ENCODE results near the gene VILL.

DNA sequence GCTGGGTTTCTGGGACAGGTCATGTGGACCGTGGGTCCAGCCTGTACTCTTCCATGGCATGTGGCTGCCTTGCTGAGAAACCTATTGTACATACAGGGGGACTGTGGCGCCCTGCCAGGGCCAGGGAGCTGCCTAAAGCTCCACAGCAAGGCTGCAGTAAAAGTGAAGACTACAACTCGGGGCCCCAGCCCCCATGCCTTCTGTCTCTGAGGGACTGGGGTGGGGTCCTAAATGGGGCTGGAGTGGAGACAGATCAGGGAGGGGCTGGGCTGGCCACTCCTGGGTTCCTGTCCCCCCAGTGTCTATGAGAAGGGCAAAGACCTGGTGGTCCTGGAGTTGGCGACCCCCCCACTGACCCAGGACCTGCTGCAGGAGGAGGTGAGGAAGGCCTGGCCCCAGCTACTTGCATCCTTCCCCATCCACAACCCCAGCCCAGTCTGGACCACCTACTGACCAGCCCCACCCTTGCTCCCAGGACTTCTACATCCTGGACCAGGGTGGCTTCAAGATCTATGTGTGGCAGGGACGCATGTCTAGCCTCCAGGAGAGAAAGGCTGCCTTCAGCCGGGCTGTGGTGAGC, 7.3 kb downstream of the VILL start:
- TF ChIP-seq POLR2AphosphoS5 (IDR thresholded peaks at IDR 0.05; ENCODE audit: low read depth, low read length) = no peak
- TF ChIP-seq, protein P1, sequence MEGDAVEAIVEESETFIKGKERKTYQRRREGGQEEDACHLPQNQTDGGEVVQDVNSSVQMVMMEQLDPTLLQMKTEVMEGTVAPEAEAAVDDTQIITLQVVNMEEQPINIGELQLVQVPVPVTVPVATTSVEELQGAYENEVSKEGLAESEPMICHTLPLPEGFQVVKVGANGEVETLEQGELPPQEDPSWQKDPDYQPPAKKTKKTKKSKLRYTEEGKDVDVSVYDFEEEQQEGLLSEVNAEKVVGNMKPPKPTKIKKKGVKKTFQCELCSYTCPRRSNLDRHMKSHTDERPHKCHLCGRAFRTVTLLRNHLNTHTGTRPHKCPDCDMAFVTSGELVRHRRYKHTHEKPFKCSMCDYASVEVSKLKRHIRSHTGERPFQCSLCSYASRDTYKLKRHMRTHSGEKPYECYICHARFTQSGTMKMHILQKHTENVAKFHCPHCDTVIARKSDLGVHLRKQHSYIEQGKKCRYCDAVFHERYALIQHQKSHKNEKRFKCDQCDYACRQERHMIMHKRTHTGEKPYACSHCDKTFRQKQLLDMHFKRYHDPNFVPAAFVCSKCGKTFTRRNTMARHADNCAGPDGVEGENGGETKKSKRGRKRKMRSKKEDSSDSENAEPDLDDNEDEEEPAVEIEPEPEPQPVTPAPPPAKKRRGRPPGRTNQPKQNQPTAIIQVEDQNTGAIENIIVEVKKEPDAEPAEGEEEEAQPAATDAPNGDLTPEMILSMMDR (IDR thresholded peaks at IDR 0.05) = no peak
- TF ChIP-seq, protein P2, sequence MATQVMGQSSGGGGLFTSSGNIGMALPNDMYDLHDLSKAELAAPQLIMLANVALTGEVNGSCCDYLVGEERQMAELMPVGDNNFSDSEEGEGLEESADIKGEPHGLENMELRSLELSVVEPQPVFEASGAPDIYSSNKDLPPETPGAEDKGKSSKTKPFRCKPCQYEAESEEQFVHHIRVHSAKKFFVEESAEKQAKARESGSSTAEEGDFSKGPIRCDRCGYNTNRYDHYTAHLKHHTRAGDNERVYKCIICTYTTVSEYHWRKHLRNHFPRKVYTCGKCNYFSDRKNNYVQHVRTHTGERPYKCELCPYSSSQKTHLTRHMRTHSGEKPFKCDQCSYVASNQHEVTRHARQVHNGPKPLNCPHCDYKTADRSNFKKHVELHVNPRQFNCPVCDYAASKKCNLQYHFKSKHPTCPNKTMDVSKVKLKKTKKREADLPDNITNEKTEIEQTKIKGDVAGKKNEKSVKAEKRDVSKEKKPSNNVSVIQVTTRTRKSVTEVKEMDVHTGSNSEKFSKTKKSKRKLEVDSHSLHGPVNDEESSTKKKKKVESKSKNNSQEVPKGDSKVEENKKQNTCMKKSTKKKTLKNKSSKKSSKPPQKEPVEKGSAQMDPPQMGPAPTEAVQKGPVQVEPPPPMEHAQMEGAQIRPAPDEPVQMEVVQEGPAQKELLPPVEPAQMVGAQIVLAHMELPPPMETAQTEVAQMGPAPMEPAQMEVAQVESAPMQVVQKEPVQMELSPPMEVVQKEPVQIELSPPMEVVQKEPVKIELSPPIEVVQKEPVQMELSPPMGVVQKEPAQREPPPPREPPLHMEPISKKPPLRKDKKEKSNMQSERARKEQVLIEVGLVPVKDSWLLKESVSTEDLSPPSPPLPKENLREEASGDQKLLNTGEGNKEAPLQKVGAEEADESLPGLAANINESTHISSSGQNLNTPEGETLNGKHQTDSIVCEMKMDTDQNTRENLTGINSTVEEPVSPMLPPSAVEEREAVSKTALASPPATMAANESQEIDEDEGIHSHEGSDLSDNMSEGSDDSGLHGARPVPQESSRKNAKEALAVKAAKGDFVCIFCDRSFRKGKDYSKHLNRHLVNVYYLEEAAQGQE (IDR thresholded peaks at IDR 0.05; ENCODE audit: insufficient read depth in 1 of 2, low read depth in 2 of 2, low read length in 1 of 2) = no peak

All from Panc1 (cell line).